Trophoblast cell (in vitro differentiated cells and primary cell): ENCODE measurements around the gene CPNE6.

ENCODE experiments used
- DNase-seq, 2 donors: peaks; one replicate each; pipeline ENCODE4 v3.0.0-alpha.2; 2016
- H2AFZ ChIP-seq: 2 replicates; pipeline ENCODE4 v1.6.1; 2013; ENCODE audit warnings: low read length, moderate library complexity, mild to moderate bottlenecking; ENCODE audit not compliant: insufficient read depth, poor library complexity
- H2AK5ac ChIP-seq: 2 replicates; pipeline ENCODE4 v1.6.1; 2013; ENCODE audit warnings: mild to moderate bottlenecking, low read length
- H2BK120ac ChIP-seq: 2 replicates; pipeline ENCODE4 v1.6.1; 2013; ENCODE audit warnings: low read length, mild to moderate bottlenecking, moderate library complexity; ENCODE audit not compliant: insufficient read depth, poor library complexity
- H2BK12ac ChIP-seq: 2 replicates; pipeline ENCODE4 v1.6.1; 2013; ENCODE audit warnings: mild to moderate bottlenecking, low read length, moderate library complexity
- H2BK5ac ChIP-seq: 2 replicates; pipeline ENCODE4 v1.6.1; 2013; ENCODE audit warnings: low read length, low read depth, moderate library complexity, mild to moderate bottlenecking; ENCODE audit not compliant: poor library complexity
- H3K14ac ChIP-seq: 2 replicates; pipeline ENCODE4 v1.6.1; 2013; ENCODE audit warnings: mild to moderate bottlenecking, low read length
- H3K18ac ChIP-seq: 2 replicates; pipeline ENCODE4 v1.6.1; 2013; ENCODE audit warnings: mild to moderate bottlenecking, low read length
- H3K23ac ChIP-seq: 2 replicates; pipeline ENCODE4 v1.6.1; 2013; ENCODE audit warnings: low read length
- H3K27ac ChIP-seq: 2 replicates; pipeline ENCODE4 v1.5.1; 2013; ENCODE audit warnings: low read depth, mild to moderate bottlenecking, inconsistent platforms, low read length, moderate library complexity
- H3K27me3 ChIP-seq: 2 replicates; pipeline ENCODE4 v1.6.1; 2013; ENCODE audit warnings: inconsistent platforms, mild to moderate bottlenecking, low read length, moderate library complexity; ENCODE audit not compliant: insufficient read depth
- H3K36me3 ChIP-seq, 2 experiments: 1 replicate in 1 of 2; 2 replicates in 1 of 2; pipeline ENCODE4 v1.6.1; 2013; ENCODE audit warnings: low read length in 2 of 2, mild to moderate bottlenecking in 2 of 2, moderate library complexity in 1 of 2; ENCODE audit not compliant: insufficient read depth in 2 of 2, control insufficient read depth in 1 of 2
- H3K4ac ChIP-seq: 2 replicates; pipeline ENCODE4 v1.6.1; 2013; ENCODE audit warnings: low read depth, mild to moderate bottlenecking, low read length, moderate library complexity
- H3K4me1 ChIP-seq, 2 experiments: 1 replicate in 1 of 2; 2 replicates in 1 of 2; pipeline ENCODE4 v1.6.1; 2013; ENCODE audit warnings: low read length in 2 of 2, mild to moderate bottlenecking in 2 of 2, moderate library complexity in 1 of 2; ENCODE audit not compliant: insufficient read depth in 2 of 2, control insufficient read depth in 1 of 2
- H3K4me2 ChIP-seq: 2 replicates; pipeline ENCODE4 v1.6.1; 2013; ENCODE audit warnings: inconsistent platforms, mild to moderate bottlenecking, low read length, moderate library complexity
- H3K4me3 ChIP-seq: 2 replicates; pipeline ENCODE4 v1.5.1; 2013; ENCODE audit warnings: mild to moderate bottlenecking, low read depth, low read length, inconsistent platforms
- H3K79me1 ChIP-seq: one replicate; pipeline ENCODE4 v1.6.1; 2013; ENCODE audit warnings: low read length
- H3K79me2 ChIP-seq: 2 replicates; pipeline ENCODE4 v1.6.1; 2013; ENCODE audit warnings: low read length, mild to moderate bottlenecking; ENCODE audit not compliant: control insufficient read depth, insufficient read depth, poor library complexity
- H3K9ac ChIP-seq: 2 replicates; pipeline ENCODE4 v1.6.1; 2013; ENCODE audit warnings: mild to moderate bottlenecking, low read length
- H3K9me3 ChIP-seq: 2 replicates; pipeline ENCODE4 v1.6.1; 2013; ENCODE audit warnings: low read depth, mild to moderate bottlenecking, control low read depth, inconsistent platforms, low read length; ENCODE audit not compliant: insufficient read depth
- H4K12ac ChIP-seq: 2 replicates; pipeline ENCODE4 v1.6.1; 2013; ENCODE audit warnings: low read depth, mild to moderate bottlenecking, low read length, moderate library complexity
- H4K8ac ChIP-seq: 2 replicates; pipeline ENCODE4 v1.6.1; 2013; ENCODE audit warnings: low read depth, mild to moderate bottlenecking, low read length, moderate library complexity
- H4K91ac ChIP-seq: one replicate; pipeline ENCODE4 v1.6.1; 2013; ENCODE audit warnings: low read depth, mild to moderate bottlenecking, low read length, moderate library complexity
- WGBS: extraction: QIAGEN DNeasy Blood & Tissue Kit; methylation state at CpG from one replicate; pipeline ENCODE4 v1.1.7; 2013; ENCODE audit warnings: missing lambda C conversion rate; ENCODE audit not compliant: insufficient read length, insufficient coverage; ENCODE audit errors: extremely low coverage; 5-methylcytosine and 5-hydroxymethylcytosine counted together

CPNE6 gene

DNA sequence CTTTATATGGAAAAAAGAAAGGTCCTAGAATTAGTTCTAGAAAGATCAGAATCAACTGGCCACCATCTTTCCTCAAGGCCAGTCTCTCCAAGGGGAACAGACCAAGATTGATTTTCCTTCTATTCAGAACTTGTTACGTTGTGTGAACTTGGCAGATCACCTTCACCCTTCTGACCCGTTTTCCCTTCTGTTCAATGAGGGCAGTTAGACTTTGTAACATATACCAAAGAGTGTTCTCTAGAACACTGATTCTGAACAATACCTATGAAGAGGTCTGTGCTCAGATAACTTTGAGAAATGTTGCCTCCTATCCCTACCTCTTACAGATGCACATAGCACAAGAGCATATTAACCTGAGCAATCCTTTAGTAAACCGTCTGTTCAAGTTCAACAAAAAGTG, 12.1 kb downstream of the CPNE6 start:
- H3K27me3 ChIP-seq = peaks cover 14% of the 10 kb centered on the region

DNA sequence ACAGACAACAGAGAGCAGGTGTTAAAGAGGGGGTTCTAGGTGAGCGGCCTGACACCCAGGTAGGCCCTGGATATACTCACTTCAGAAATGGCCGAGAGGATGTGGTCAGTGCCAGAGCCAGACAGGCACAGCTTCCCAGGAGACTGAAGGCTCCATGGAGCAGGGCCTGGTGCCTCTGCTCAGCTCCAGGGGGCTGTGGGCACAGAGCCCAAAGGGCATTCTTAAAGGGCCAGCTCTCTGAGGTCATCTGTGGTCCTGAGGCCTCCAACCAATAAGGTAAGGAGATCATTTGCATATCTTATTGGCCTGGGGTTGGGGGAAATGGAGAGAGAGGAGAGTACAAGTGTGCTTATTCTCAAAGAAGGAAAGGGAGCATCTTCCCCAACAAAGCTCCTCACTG, 13.1 kb downstream of the CPNE6 start:
- Histone ChIP-seq H3K23ac (no peak overlapping the region), H2BK120ac (no peak overlapping the region), H3K14ac (no peak overlapping the region), H3K9me3 (no peaks in the 10 kb centered on the region), H3K4me2 (no peak overlapping the region), H3K4me3 (no peak overlapping the region), H4K91ac (no peak overlapping the region), H3K4me1 (peaks cover 3 to 6% of the 10 kb centered on the region in 2 experiments), H3K79me2 (no peaks in the 10 kb centered on the region), H4K8ac (no peak overlapping the region), H3K4ac (no peak overlapping the region), H3K18ac (no peak overlapping the region), H2AFZ (no peak overlapping the region), H2AK5ac (no peak overlapping the region), H4K12ac (no peak overlapping the region), H3K79me1 (no peaks in the 10 kb centered on the region), H2BK12ac (no peak overlapping the region), H3K27ac (no peak overlapping the region), H3K36me3 (no peaks in the 10 kb centered on the region), H3K9ac (no peak overlapping the region), H3K27me3 (peaks cover 14% of the 10 kb centered on the region), H2BK5ac (no peak overlapping the region)
- DNase-seq = no peak
- no CpG with 5 or more reads among the region's 2 CpGs for WGBS

More for the DNA sequence above, 12.1 kb downstream of the CPNE6 start:
- Histone ChIP-seq H2BK12ac (no peak overlapping the region), H4K12ac (no peak overlapping the region), H2AK5ac (no peak overlapping the region), H3K27ac (no peak overlapping the region), H3K4me2 (no peak overlapping the region), H3K79me1 (no peaks in the 10 kb centered on the region), H3K79me2 (no peaks in the 10 kb centered on the region), H4K91ac (no peak overlapping the region), H3K14ac (no peak overlapping the region), H3K36me3 (no peaks in the 10 kb centered on the region), H3K4ac (no peak overlapping the region), H3K9ac (no peak overlapping the region), H3K9me3 (no peaks in the 10 kb centered on the region), H3K23ac (no peak overlapping the region), H4K8ac (no peak overlapping the region), H2BK120ac (no peak overlapping the region), H2BK5ac (no peak overlapping the region), H3K4me1 (peaks cover 3 to 6% of the 10 kb centered on the region in 2 experiments), H2AFZ (no peak overlapping the region), H3K4me3 (no peak overlapping the region), H3K18ac (no peak overlapping the region)
- DNase-seq = no peak
- no CpG with 5 or more reads among the region's 3 CpGs for WGBS

DNA sequence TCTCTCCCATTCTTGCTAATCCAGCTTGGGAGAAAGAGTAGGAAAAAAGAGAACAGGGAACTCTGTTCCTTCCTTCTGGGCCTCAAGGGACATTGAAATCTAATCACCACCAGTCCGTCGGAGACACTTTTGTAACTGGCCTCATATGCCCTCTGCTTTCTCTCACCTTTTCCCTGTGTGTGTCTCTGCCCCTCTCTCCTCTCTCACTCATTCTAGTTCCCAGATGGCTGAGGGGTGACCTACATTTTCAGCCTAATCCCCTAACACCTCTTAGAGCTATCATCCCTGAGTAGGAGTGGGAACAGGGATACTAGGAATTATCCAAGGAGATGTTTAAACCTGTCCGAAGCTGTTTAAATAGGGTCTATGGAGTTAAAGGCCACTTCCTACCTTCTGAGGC, 13.9 kb downstream of the CPNE6 start:
- no peak overlapping the region for H2BK5ac ChIP-seq
- no peak overlapping the region for H3K27ac ChIP-seq
- no peaks in the 10 kb centered on the region for H3K36me3 ChIP-seq
- H2BK120ac ChIP-seq = no peak overlapping the region
- H3K27me3 ChIP-seq = peaks cover 13% of the 10 kb centered on the region
- H3K4me3 ChIP-seq = no peak overlapping the region
- no peak overlapping the region for H2BK12ac ChIP-seq
- no peaks in the 10 kb centered on the region for H3K9me3 ChIP-seq
- H4K8ac ChIP-seq = no peak overlapping the region
- no peak overlapping the region for H3K23ac ChIP-seq
- WGBS = no CpG with 5 or more reads among the region's 3 CpGs
- no peak overlapping the region for H3K14ac ChIP-seq
- H3K79me2 ChIP-seq = no peaks in the 10 kb centered on the region
- H2AK5ac ChIP-seq = no peak overlapping the region
- H2AFZ ChIP-seq = no peak overlapping the region
- no peak overlapping the region for H4K12ac ChIP-seq
- DNase-seq = no peak
- H3K4me2 ChIP-seq = no peak overlapping the region
- no peak overlapping the region for H3K9ac ChIP-seq
- H4K91ac ChIP-seq = no peak overlapping the region
- H3K79me1 ChIP-seq = no peaks in the 10 kb centered on the region
- H3K4ac ChIP-seq = no peak overlapping the region
- peaks cover 3 to 6% of the 10 kb centered on the region in 2 experiments for H3K4me1 ChIP-seq
- H3K18ac ChIP-seq = no peak overlapping the region

DNA sequence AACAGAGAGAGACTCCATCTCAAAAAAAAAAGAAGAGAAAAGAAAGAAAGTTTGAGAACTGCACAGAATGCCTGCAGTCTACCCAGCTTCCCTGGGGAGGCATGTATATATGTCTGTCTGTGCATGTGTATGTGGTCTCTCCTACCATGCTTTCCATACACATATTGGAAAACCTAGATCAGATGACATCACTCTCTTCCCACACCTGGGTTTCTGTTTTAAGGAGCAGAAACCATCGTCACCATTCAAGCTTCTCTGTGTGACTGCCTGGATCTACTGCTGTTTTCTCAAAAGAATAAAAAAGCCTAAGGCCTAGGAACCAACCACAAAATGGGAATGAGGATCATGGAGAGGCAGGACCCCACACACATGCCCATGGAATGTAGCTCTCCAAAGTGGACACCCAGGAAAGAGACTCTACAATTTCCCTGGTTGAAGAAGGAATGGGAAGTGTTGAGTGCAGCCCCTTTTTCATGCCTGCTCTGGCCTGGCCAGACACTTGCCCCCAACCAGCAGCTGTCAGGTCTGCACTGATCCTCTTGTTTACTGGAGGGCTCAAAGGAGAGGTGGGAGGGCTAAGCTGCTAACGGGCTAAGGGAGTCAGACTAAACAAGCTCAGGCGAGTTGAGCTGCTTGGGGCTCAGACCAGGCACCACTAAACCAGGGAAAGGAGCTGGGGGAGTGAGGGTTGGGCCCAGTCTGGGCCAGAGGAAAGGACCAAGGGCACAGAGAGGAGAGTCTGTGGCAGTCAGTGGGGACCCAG, 15.0 kb downstream of the CPNE6 start:
- H3K14ac ChIP-seq = no peak overlapping the region
- no peak overlapping the region for H3K23ac ChIP-seq
- WGBS = no CpG with 5 or more reads among the region's 3 CpGs
- no peak overlapping the region for H4K8ac ChIP-seq
- H3K9ac ChIP-seq = no peak overlapping the region
- H3K4me1 ChIP-seq = peaks cover 0 to under 1% of the 10 kb centered on the region in 2 experiments
- no peak for DNase-seq
- H2BK120ac ChIP-seq = no peak overlapping the region
- no peak overlapping the region for H3K4ac ChIP-seq
- H3K4me3 ChIP-seq = no peak overlapping the region
- no peak overlapping the region for H4K91ac ChIP-seq
- no peak overlapping the region for H4K12ac ChIP-seq
- no peak overlapping the region for H3K18ac ChIP-seq
- H2BK5ac ChIP-seq = no peak overlapping the region
- no peaks in the 10 kb centered on the region for H3K36me3 ChIP-seq
- no peak overlapping the region for H3K27ac ChIP-seq
- H2BK12ac ChIP-seq = no peak overlapping the region
- no peak overlapping the region for H3K4me2 ChIP-seq
- H2AK5ac ChIP-seq = no peak overlapping the region
- H3K9me3 ChIP-seq = no peaks in the 10 kb centered on the region
- H3K79me2 ChIP-seq = no peaks in the 10 kb centered on the region
- no peak overlapping the region for H2AFZ ChIP-seq
- H3K27me3 ChIP-seq = peaks cover 5% of the 10 kb centered on the region
- H3K79me1 ChIP-seq = no peaks in the 10 kb centered on the region
